Fibroblast of lung (primary cell): Measurements from ENCODE around the gene CEMP1.

Experiments used
- CTCF ChIP-seq, 2 donors: IDR thresholded peaks in 1 of 2; conservative IDR thresholded peaks in 1 of 2; 1 replicate in 1 of 2; 2 replicates in 1 of 2; pipeline ENCODE4 v1.5.1; 2011 to 2012; ENCODE audit warnings: low read length in 2 of 2, control low read depth in 1 of 2, inconsistent platforms in 1 of 2, low read depth in 1 of 2, mild to moderate bottlenecking in 1 of 2
- EZH2 ChIP-seq: IDR thresholded peaks from 2 replicates; pipeline ENCODE4 v1.5.1; 2012; ENCODE audit warnings: low read length, control low read depth, mild to moderate bottlenecking; ENCODE audit errors: missing control alignments

DNA sequence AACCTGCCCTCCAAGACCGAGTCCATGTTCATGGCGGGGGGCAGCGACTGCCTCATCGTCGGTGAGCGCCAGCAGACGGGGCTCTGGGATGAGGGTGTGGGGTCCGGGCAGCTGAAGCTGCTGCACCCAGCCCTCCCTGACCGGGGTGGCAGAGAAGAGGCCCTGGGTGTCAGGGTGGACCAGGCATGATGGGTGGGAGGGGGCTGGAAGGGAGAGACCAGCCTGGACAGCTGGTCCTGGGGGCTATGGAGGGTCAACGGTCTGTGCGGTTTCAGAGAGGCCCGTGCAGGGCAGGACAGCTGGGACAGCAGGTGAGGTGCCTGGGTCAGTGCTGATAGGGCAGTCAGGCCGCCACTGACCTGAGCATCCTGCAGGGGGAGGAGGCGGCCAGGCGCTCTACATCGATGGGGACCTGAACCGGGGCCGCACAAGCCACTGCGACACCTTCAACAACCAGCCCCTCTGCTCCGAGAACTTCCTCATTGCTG, 30.7 kb downstream of the CEMP1 start:
- TF ChIP-seq CTCF (conservative IDR thresholded peaks at IDR 0.05 in 1 of 2, IDR thresholded peaks at IDR 0.05 in 1 of 2; ENCODE audit: low read depth in 1 of 2, low read length in 2 of 2) (no peak), EZH2 (no peak)
